ENCODE data around the gene GNB1L. TPM values are rescaled to one million over a fixed set of nuclear protein-coding genes. Genes with fewer than 3 reads are reported as not detected.

GNB1L gene
- total RNA-seq, 4 donors from 2014 or later: 4.6 to 8.7 (median 6.8) TPM

GRCh38 chr22:19748139-19748538 is 106.5 kb downstream of the GNB1L start:
- H3K36me3 ChIP-seq: no peaks in the 10 kb centered on the region
- WGBS: 75% methylated on average over 4 of the region's 4 CpGs
- peaks cover 0 to 40% (median 0%) of the 10 kb centered on the region in 4 donors for H3K27me3 ChIP-seq
- no peaks in the 10 kb centered on the region for H3K9me3 ChIP-seq
- no peak overlapping the region for H3K27ac ChIP-seq (replicated peaks in 1 of 4)
- DNase-seq (ENCODE audit: extremely low spot score): no peak
- no peak for TF ChIP-seq CTCF (IDR thresholded peaks at IDR 0.05)
- no peak for TF ChIP-seq POLR2A (IDR thresholded peaks at IDR 0.05; ENCODE audit: low read depth)
- TF ChIP-seq POLR2AphosphoS5 (IDR thresholded peaks at IDR 0.05): no peak
- TF ChIP-seq EP300 (IDR thresholded peaks at IDR 0.05): no peak
- no peak overlapping the region for H3K4me3 ChIP-seq
- intact Hi-C loops (cut with DNase I): no loop called here
- peaks cover 0 to 7% (median 3%) of the 10 kb centered on the region in 4 donors for H3K4me1 ChIP-seq

GRCh38 chr22:19747551-19747950 is 107.1 kb downstream of the GNB1L start:
- intact Hi-C loops (cut with DNase I): no loop called here

GRCh38 chr22:19746726-19747125 is 107.9 kb downstream of the GNB1L start:
- intact Hi-C loops (cut with DNase I): no loop called here
- TF ChIP-seq CTCF (IDR thresholded peaks at IDR 0.05) (no peak), EP300 (IDR thresholded peaks at IDR 0.05) (no peak), POLR2AphosphoS5 (IDR thresholded peaks at IDR 0.05) (no peak), POLR2A (IDR thresholded peaks at IDR 0.05; ENCODE audit: low read depth) (no peak)

More at GRCh38 chr22:19747551-19747950, 107.1 kb downstream of the GNB1L start:
- Histone ChIP-seq H3K36me3 (no peaks in the 10 kb centered on the region), H3K4me1 (peaks cover 0 to 7% (median 3%) of the 10 kb centered on the region in 4 donors), H3K27me3 (peaks cover 0 to 34% (median 0%) of the 10 kb centered on the region in 4 donors), H3K27ac (replicated peaks in 1 of 4) (no peak overlapping the region), H3K9me3 (no peaks in the 10 kb centered on the region), H3K4me3 (no peak overlapping the region)
- no CpG with 5 or more reads among the region's 12 CpGs for WGBS
- no peak for DNase-seq (ENCODE audit: extremely low spot score)
- TF ChIP-seq EP300 (IDR thresholded peaks at IDR 0.05): no peak
- TF ChIP-seq POLR2AphosphoS5 (IDR thresholded peaks at IDR 0.05): no peak
- no peak for TF ChIP-seq POLR2A (IDR thresholded peaks at IDR 0.05; ENCODE audit: low read depth)
- TF ChIP-seq CTCF (IDR thresholded peaks at IDR 0.05): no peak

GRCh38 chr22:19745155-19746101 is 109.2 kb downstream of the GNB1L start:
- peaks cover 0 to 13% (median 0%) of the 10 kb centered on the region in 4 donors for H3K27me3 ChIP-seq
- H3K4me1 ChIP-seq: peaks cover 0 to 7% (median 3%) of the 10 kb centered on the region in 4 donors
- TF ChIP-seq EP300 (IDR thresholded peaks at IDR 0.05) (no peak), POLR2A (IDR thresholded peaks at IDR 0.05; ENCODE audit: low read depth) (no peak), POLR2AphosphoS5 (IDR thresholded peaks at IDR 0.05) (no peak), CTCF (IDR thresholded peaks at IDR 0.05) (no peak)
- intact Hi-C loops (cut with DNase I): no loop called here
- H3K27ac ChIP-seq (replicated peaks in 1 of 4): no peak overlapping the region
- 67% methylated on average over 9 of the region's 24 CpGs for WGBS
- no peak for DNase-seq (ENCODE audit: extremely low spot score)
- no peaks in the 10 kb centered on the region for H3K9me3 ChIP-seq
- no peak overlapping the region for H3K4me3 ChIP-seq
- no peaks in the 10 kb centered on the region for H3K36me3 ChIP-seq

More at GRCh38 chr22:19746726-19747125, 107.9 kb downstream of the GNB1L start:
- Histone ChIP-seq H3K27ac (replicated peaks in 1 of 4) (no peak overlapping the region), H3K4me1 (peaks cover 0 to 7% (median 3%) of the 10 kb centered on the region in 4 donors), H3K4me3 (no peak overlapping the region), H3K36me3 (no peaks in the 10 kb centered on the region), H3K9me3 (no peaks in the 10 kb centered on the region), H3K27me3 (peaks cover 0 to 26% (median 0%) of the 10 kb centered on the region in 4 donors)
- DNase-seq (ENCODE audit: extremely low spot score): no peak
- WGBS: no CpG with 5 or more reads among the region's 13 CpGs

Data from esophagus muscularis mucosa (tissue), 4 donors.